ENCODE data around the gene ZBTB7C. TPM values are rescaled to one million over a fixed set of nuclear protein-coding genes. Genes with fewer than 3 reads are reported as not detected.
A peak's percentile ranks its signal among the peaks of the same experiment; 100 is the strongest.

Gene ZBTB7C
- total RNA-seq, 1 experiment from 2014 or later = 0.33 TPM

DNA sequence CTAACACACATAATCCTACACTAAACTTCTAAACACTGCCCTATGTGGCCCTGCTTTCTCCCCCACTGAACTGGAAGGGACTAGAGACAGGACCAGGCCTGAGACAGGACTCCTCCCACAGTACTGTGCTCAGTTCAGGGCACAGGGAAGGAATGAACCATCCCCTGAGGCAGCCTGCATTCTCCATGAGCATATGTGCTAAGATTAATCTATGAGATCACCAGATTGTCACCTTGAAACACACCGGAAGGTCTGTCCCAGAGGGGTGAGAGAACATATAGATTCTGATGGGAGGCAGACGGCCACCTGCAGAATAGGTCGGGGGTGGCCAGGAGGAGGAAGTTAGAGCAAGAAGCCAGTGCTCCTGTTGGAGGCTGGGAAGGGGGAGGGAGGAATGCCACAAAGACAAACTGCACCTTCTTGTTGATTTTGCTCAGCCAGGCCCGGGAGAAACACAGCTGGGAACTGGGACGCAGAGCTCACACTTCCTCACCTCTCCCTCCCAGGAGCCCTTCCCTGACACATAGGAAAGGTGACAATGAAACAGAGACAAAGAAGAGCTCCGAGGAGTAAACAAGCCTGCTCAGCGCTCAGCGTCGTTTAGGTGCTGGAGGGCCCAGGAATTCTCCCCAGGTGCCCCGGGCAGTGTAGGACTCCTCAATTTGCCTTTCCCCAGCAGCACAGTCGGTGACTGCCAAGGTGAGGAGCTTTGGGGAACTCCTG, 52.1 kb downstream of the ZBTB7C start:
- Histone ChIP-seq H3K23ac (ENCODE audit: insufficient read length, low read depth, low read length) (no peak overlapping the region), H3K4me2 (ENCODE audit: insufficient read depth, insufficient read length, low read length) (no peak overlapping the region), H3K56ac (ENCODE audit: insufficient read length, low read depth, low read length) (no peak overlapping the region), H3K14ac (ENCODE audit: insufficient read depth, low read length) (no peak overlapping the region), H4K8ac (replicated peaks; ENCODE audit: insufficient read length, low read depth, low read length) (no peak overlapping the region), H3K23me2 (ENCODE audit: insufficient read length, low read depth, low read length, poor library complexity, severe bottlenecking) (no peaks in the 10 kb centered on the region), H3K4me1 (ENCODE audit: insufficient read depth, low read length) (no peaks in the 10 kb centered on the region; the same call in 1 of the 2 replicates), H3K9ac (ENCODE audit: extremely low read depth, insufficient read length, low read length) (no peak overlapping the region), H4K5ac (ENCODE audit: insufficient read length, low read depth, low read length) (no peak overlapping the region), H2BK5ac (ENCODE audit: insufficient read length, low read length) (no peak overlapping the region), H3K18ac (ENCODE audit: insufficient read length, low read depth, low read length) (no peak overlapping the region), H3K4ac (ENCODE audit: low read depth, low read length) (no peak overlapping the region), H3K79me2 (ENCODE audit: insufficient read depth, low read length) (no peaks in the 10 kb centered on the region), H3T11ph (ENCODE audit: low read length) (no peak overlapping the region), H3K27me3 (ENCODE audit: insufficient read depth, low read length) (no peaks in the 10 kb centered on the region), H2AK5ac (ENCODE audit: insufficient read length, low read length) (no peak overlapping the region), H4K20me1 (ENCODE audit: control insufficient read depth, insufficient read depth, insufficient read length) (no peaks in the 10 kb centered on the region), H3K27ac (ENCODE audit: insufficient read length, low read depth, low read length) (no peak overlapping the region), H4K91ac (ENCODE audit: insufficient read length, low read depth, low read length) (no peak overlapping the region), H2AFZ (ENCODE audit: low read length) (no peak overlapping the region), H3K9me3 (ENCODE audit: control insufficient read depth, low read depth, low read length) (no peaks in the 10 kb centered on the region), H2BK120ac (ENCODE audit: low read depth, low read length, poor library complexity, severe bottlenecking) (no peak overlapping the region), H2BK20ac (ENCODE audit: low read depth, low read length, poor library complexity, severe bottlenecking) (no peak overlapping the region), H2BK15ac (ENCODE audit: low read depth, low read length) (no peak overlapping the region), H2BK12ac (ENCODE audit: insufficient read length, low read depth, low read length) (no peak overlapping the region), H3K79me1 (ENCODE audit: insufficient read depth, low read depth, low read length, poor library complexity, severe bottlenecking) (no peaks in the 10 kb centered on the region)
- TF ChIP-seq CTCF (conservative IDR thresholded peaks at IDR 0.05) = no peak
- peak overlapping the region in 1 of 3 experiments; percentile 12; a peak in 2 of 7 replicates for H3K27ac Mint-ChIP-seq
- peak; percentile 32 for DNase-seq
- H3K9me3 Mint-ChIP-seq = peaks cover 0 to 3% of the 10 kb centered on the region in 2 experiments; a peak in 1 of 5 replicates
- H3K4me1 Mint-ChIP-seq = peaks cover 15 to 19% of the 10 kb centered on the region in 2 experiments
- H3K36me3 Mint-ChIP-seq (ENCODE audit: insufficient read depth in 1 of 3, low read depth in 3 of 3) = peaks cover 0 to 7% (median 1%) of the 10 kb centered on the region in 3 experiments; a peak in 1 of 7 replicates
- H3K27me3 Mint-ChIP-seq (ENCODE audit: low read depth) = peaks cover 8% of the 10 kb centered on the region
- H3K4me3 Mint-ChIP-seq = no peak overlapping the region
- no CpG with 5 or more reads among the region's 11 CpGs for WGBS (ENCODE audit: extremely low coverage, insufficient read length, low lambda C conversion rate)

All from H9 (cell line).